ENCODE results near the gene CD2AP. TPM values are rescaled to one million over a fixed set of nuclear protein-coding genes. Genes with fewer than 3 reads are reported as not detected.

The CD2AP gene
- total and polyA plus RNA-seq, 9 donors: 6.9 to 40.7 (median 15.5) TPM

DNA sequence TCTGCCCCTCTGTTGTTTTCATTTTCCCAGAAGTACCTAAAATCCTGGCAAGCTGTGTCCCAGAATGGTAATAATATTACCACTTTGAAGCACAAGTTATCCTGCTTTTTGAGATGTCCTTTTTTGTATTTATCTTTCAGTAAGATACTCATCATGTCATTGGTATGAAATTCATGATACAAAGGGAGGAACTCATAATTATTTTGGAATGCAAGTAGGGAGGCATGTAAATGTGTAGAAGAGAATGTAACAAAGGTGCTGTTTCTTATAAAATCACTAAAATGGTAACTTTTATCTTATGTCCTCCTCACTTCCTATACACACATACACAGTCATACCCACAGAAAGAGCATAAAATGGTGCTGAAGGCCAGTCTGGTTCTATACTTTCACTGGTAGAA lies 109.9 kb downstream of the CD2AP start:
- TF ChIP-seq POLR2A (IDR thresholded peaks at IDR 0.05): no peak
- H3K9me3 ChIP-seq: no peaks in the 10 kb centered on the region
- H3K27me3 ChIP-seq: no peaks in the 10 kb centered on the region
- no peak for DNase-seq
- intact Hi-C loops (cut with DNase I): no loop called here
- no peak overlapping the region for H3K4me3 ChIP-seq
- H3K4me1 ChIP-seq (ENCODE audit: insufficient read depth): no peaks in the 10 kb centered on the region
- no peaks in the 10 kb centered on the region for H3K36me3 ChIP-seq
- no peak overlapping the region for H3K27ac ChIP-seq

DNA sequence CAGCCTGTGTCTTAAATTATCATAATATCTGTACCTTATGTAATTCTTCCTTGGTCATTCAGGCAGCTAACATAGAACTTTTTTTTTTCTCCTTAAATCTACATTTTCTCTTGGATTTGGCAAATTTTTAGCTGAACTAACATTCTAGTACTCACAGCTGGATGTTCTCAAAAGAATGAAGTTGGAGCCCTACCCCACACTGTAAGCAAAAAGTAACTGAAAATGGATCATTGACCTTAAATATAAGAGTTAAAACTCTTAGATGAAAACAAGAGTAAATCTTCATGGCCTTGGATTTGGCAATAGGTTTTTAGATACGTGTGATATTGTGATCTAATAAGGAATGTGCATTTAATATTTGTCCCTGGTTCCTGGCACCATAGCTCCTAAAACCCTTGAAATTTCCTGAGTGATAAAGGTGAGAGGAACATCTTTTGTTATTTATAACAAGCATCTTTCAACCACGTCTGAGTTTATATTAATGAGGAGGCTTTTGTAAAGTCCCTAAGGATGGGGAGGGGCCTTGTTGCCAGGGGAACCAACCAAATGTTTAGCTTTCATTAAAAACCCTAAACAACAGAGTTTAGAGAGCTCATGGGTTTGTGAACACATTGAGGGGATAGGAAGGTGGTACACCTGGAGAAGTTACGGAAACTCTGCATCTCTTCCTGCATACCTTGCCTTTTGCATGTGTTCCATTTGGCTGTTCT lies 114.7 kb downstream of the CD2AP start:
- WGBS, 3 donors: 37 to 42% (median 38%) methylated on average over 3 of the region's 3 CpGs
- Histone ChIP-seq H3K27ac (no peak overlapping the region), H3K9me3 (no peaks in the 10 kb centered on the region), H3K4me3 (no peak overlapping the region), H3K36me3 (no peaks in the 10 kb centered on the region), H3K4me1 (ENCODE audit: insufficient read depth) (no peaks in the 10 kb centered on the region), H3K27me3 (no peaks in the 10 kb centered on the region)
- intact Hi-C loops (cut with DNase I): no loop called here
- no peak for TF ChIP-seq POLR2A (IDR thresholded peaks at IDR 0.05)
- TF ChIP-seq, protein P1, sequence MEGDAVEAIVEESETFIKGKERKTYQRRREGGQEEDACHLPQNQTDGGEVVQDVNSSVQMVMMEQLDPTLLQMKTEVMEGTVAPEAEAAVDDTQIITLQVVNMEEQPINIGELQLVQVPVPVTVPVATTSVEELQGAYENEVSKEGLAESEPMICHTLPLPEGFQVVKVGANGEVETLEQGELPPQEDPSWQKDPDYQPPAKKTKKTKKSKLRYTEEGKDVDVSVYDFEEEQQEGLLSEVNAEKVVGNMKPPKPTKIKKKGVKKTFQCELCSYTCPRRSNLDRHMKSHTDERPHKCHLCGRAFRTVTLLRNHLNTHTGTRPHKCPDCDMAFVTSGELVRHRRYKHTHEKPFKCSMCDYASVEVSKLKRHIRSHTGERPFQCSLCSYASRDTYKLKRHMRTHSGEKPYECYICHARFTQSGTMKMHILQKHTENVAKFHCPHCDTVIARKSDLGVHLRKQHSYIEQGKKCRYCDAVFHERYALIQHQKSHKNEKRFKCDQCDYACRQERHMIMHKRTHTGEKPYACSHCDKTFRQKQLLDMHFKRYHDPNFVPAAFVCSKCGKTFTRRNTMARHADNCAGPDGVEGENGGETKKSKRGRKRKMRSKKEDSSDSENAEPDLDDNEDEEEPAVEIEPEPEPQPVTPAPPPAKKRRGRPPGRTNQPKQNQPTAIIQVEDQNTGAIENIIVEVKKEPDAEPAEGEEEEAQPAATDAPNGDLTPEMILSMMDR (IDR thresholded peaks at IDR 0.05): no peak
- no peak for TF ChIP-seq EP300 (IDR thresholded peaks at IDR 0.05)
- DNase-seq: no peak

DNA sequence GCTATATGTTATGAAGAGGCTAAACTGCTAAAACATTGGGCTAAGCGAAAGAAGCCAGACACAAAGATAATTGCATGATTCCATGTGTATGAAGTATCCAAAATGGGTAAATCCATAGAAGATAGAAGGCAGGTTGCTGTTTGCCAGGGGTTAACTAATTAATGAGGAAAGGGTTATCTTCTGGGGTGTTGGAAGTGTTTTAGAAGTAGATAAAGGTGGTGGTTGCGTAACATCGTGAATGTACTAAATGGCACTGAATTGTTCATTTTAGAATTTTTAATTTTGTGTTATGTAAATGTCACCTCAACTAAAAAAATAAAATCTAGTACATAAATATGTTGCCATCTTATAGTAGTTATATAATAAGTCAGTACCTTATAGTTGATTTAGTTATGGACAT lies 116.4 kb downstream of the CD2AP start:
- Histone ChIP-seq H3K4me1 (ENCODE audit: insufficient read depth) (no peaks in the 10 kb centered on the region), H3K27ac (no peak overlapping the region), H3K4me3 (no peak overlapping the region), H3K27me3 (no peaks in the 10 kb centered on the region), H3K9me3 (no peaks in the 10 kb centered on the region), H3K36me3 (no peaks in the 10 kb centered on the region)
- intact Hi-C loops (cut with DNase I): no loop called here
- no peak for DNase-seq
- TF ChIP-seq, protein P1 (IDR thresholded peaks at IDR 0.05): no peak
- TF ChIP-seq POLR2A (IDR thresholded peaks at IDR 0.05): no peak
- no peak for TF ChIP-seq EP300 (IDR thresholded peaks at IDR 0.05)
- WGBS, 3 donors: 93 to 99% (median 96%) methylated on average over 3 of the region's 3 CpGs

DNA sequence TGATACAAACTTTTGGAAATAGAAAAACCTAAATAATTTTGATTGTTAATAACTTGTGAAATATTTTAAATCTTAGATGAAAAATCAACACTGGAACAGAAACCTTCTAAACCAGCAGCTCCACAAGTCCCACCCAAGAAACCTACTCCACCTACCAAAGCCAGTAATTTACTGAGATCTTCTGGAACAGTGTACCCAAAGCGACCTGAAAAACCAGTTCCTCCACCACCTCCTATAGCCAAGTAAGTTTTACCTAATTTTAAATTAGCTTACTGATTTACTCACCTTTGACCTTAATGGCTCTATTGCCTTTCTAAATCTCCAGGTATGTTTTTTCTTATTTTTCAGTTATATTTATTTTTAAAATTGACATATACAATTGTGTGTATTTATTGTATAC lies 118.2 kb downstream of the CD2AP start:
- H3K4me1 ChIP-seq (ENCODE audit: insufficient read depth): no peaks in the 10 kb centered on the region
- 97 to 100% (median 98%) methylated on average over 1 of the region's 1 CpG for WGBS, 3 donors
- H3K27ac ChIP-seq: no peak overlapping the region

DNA sequence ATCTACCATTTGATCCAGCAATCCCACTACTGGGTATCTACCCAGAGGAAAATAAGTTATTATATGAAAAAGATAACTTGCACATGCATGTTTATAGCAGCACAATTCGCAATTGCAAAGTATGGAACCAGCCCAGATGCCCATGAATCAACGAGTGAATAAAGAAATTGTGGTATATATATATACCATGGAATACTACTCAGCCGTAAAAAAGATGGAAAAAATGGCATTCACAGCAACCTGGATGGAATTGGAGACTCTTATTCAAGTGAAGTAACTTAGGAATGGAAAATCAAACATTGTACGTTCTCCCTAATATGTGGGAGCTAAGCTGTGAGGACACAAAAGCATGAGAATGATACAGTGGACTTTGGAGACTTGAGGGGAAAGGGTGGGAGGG lies 120.8 kb downstream of the CD2AP start:
- TF ChIP-seq EP300 (IDR thresholded peaks at IDR 0.05) (no peak), POLR2A (IDR thresholded peaks at IDR 0.05) (no peak)
- TF ChIP-seq, protein P1 (IDR thresholded peaks at IDR 0.05): no peak

More for the DNA sequence above, 118.2 kb downstream of the CD2AP start:
- Histone ChIP-seq H3K9me3 (no peaks in the 10 kb centered on the region), H3K4me3 (no peak overlapping the region), H3K27me3 (no peaks in the 10 kb centered on the region), H3K36me3 (no peaks in the 10 kb centered on the region)
- no peak for DNase-seq
- TF ChIP-seq POLR2A (IDR thresholded peaks at IDR 0.05) (no peak), EP300 (IDR thresholded peaks at IDR 0.05) (no peak)
- TF ChIP-seq, protein P1 (IDR thresholded peaks at IDR 0.05): no peak
- intact Hi-C loops (cut with DNase I): no loop called here

More for the DNA sequence above, 120.8 kb downstream of the CD2AP start:
- Histone ChIP-seq H3K9me3 (no peaks in the 10 kb centered on the region), H3K27me3 (no peaks in the 10 kb centered on the region), H3K36me3 (no peaks in the 10 kb centered on the region), H3K4me3 (no peak overlapping the region), H3K27ac (no peak overlapping the region), H3K4me1 (ENCODE audit: insufficient read depth) (no peaks in the 10 kb centered on the region)
- DNase-seq: no peak
- 72 to 98% (median 87%) methylated on average over 4 of the region's 4 CpGs for WGBS, 3 donors
- intact Hi-C loops (cut with DNase I): no loop called here
